ENCODE data around the gene CSNK2B. TPM values are rescaled to one million over a fixed set of nuclear protein-coding genes. Genes with fewer than 3 reads are reported as not detected.

CSNK2B gene
- total and polyA plus RNA-seq, 9 of the 15 experiments (the other 6 are each of a cell fraction or from before 2014, with no cell fraction given) = 120 to 1,126 (median 529) TPM

GRCh38 chr6:31619805-31620585 lies 45.9 kb upstream of the CSNK2B start (continued):
- TF ChIP-seq CTCFL (IDR thresholded peaks at IDR 0.05; ENCODE audit: borderline replicate concordance, insufficient read depth, low read depth, low read length, poor library complexity, severe bottlenecking) = no peak
- TF ChIP-seq NBN (IDR thresholded peaks at IDR 0.05; ENCODE audit: low read depth) = peak; percentile 94
- TF ChIP-seq ZNF318 (IDR thresholded peaks at IDR 0.05; ENCODE audit: borderline replicate concordance in 1 of 2, low read depth in 1 of 2) = peak in 1 of 2 experiments; percentile 72; a peak in 2 of 4 replicates
- no peak for TF ChIP-seq MXD1 (CRISPR knock-in tag; IDR thresholded peaks at IDR 0.05; ENCODE audit: borderline replicate concordance, poor library complexity, severe bottlenecking)
- no peak for TF ChIP-seq MED1 (CRISPR knock-in tag; IDR thresholded peaks at IDR 0.05; ENCODE audit: borderline replicate concordance)
- no peak for TF ChIP-seq ESRRB (CRISPR knock-in tag; IDR thresholded peaks at IDR 0.05; ENCODE audit: borderline replicate concordance)
- TF ChIP-seq SMARCC2 (IDR thresholded peaks at IDR 0.05; ENCODE audit: low read depth) = no peak
- TF ChIP-seq GTF2A2 (tag; IDR thresholded peaks at IDR 0.05) = no peak
- TF ChIP-seq HMGN3 (IDR thresholded peaks at IDR 0.05; ENCODE audit: borderline replicate concordance, extremely low read depth, insufficient read length, low read depth, low read length) = peak; percentile 88
- TF ChIP-seq NEUROD1 (IDR thresholded peaks at IDR 0.05; ENCODE audit: borderline replicate concordance, low read depth, low read length, partially characterized antibody) = no peak
- no peak for TF ChIP-seq HMG20B (CRISPR knock-in tag; IDR thresholded peaks at IDR 0.05)
- TF ChIP-seq SPI1 (IDR thresholded peaks at IDR 0.05; ENCODE audit: borderline replicate concordance, low read depth, low read length) = no peak
